HG03097 (cell line): Measurements from ENCODE around the gene PILRB.
"Not testable (repeated sequence)": the region's sequence is repeated elsewhere in the genome, so short reads cannot be mapped to it uniquely, and the experiment has no call there.

Source experiments
- ATAC-seq: cut with Tn5 transposase; IDR thresholded peaks from one replicate; pipeline ENCODE4 v1.9.1; 2021; ENCODE audit not compliant: unreplicated experiment, low FRiP score

The PILRB gene

GRCh38 chr7:100358027-100358856, at the start of gene PILRB:
PILRB (plus strand) TSS chr7:100358117; CDS start chr7:100358303, 186 bp downstream.
- no peak for ATAC-seq

DNA sequence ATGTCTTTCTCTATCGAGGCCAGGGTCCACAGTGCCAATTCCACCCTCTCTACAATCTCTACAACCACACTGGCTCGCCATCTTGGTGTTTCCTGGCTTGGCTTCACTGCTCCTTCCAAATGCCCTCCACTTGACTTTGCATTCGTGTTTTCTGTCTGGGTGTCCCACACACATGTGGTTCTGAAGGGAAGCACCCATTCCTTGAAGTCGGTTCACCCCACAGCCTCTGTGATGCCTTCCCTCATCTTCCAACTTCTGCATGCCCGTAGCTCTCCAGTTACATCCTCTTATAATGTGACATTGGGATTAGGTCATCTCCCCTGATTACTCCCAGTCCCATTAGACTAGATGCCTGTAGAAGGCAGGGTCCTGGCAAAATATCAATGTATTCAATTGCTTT, 39.6 kb upstream of the PILRB start:
- not testable (repeated sequence) for ATAC-seq

DNA sequence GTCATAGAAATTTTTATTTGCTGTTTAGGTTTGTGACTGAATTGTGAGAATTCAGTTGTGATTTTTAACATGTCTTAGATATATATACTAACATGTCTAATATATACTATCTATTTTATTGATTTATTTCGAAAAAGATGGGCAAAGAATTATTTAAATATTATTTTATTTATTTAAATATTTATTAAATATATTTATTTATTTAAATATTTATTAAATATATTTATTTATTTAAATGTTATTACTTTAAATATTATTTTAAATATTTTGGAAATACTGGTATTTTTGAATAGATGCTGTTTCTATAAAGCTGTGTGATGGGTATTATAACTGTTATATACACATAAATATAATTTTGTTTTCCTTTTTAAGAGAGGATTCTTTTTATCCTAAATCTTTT, 36.3 kb upstream of the PILRB start:
- ATAC-seq: not testable (repeated sequence)

GRCh38 chr7:100324194-100324593, 33.7 kb upstream of the PILRB start:
- not testable (repeated sequence) for ATAC-seq

- not testable (repeated sequence) for ATAC-seq
These were observed 32.2 kb upstream of the PILRB start for GRCh38 chr7:100325671-100326070.

- ATAC-seq: not testable (repeated sequence)
These were observed 31.0 kb upstream of the PILRB start for GRCh38 chr7:100326914-100327313.

GRCh38 chr7:100335566-100336466, 22.1 kb upstream of the PILRB start:
- ATAC-seq: peak; percentile 97

- not testable (repeated sequence) for ATAC-seq
These were observed 19.7 kb upstream of the PILRB start for GRCh38 chr7:100338083-100338696.

GRCh38 chr7:100341286-100341685, 16.6 kb upstream of the PILRB start:
- not testable (repeated sequence) for ATAC-seq

DNA sequence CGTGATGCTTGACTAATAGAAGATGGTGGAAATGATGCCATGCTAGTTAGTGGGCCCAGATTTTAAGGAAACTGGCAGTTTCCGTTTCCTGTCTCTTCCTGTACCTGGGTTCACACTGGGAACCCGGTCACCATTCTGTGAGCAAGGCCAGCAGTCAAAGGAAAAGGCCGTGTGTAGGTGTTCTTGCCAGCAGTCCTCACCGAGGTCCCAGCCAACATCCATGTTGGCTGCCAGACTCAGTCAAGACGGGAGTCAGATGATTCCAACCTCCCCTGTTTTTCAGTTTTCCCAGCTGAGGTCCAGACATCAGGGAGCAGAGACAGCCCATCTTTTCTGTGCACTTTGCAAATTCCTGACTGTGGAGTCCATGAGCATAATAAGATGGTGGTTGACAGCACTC, 15.2 kb upstream of the PILRB start:
- no peak for ATAC-seq

DNA sequence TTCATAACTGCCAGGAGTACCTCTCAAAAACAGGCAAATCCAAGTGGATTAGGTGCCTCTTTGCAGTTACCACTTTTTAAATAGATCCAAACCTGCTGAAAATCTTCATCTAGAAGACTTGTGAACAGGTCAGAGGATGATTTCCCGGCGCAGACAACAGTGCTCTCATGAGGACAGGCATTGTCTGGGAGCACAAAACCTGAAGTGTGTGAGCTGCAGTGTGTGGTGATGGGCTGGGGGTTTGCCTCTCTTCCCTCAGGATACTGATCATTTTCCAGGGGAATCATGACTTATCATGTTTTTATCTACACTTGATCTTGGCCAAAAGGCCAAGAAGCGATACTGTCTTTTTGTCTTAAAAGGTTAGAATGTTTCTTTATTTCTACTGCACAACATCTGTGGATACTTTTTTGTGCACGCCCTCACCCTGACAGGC, 13.8 kb upstream of the PILRB start:
- ATAC-seq: peak; percentile 10

DNA sequence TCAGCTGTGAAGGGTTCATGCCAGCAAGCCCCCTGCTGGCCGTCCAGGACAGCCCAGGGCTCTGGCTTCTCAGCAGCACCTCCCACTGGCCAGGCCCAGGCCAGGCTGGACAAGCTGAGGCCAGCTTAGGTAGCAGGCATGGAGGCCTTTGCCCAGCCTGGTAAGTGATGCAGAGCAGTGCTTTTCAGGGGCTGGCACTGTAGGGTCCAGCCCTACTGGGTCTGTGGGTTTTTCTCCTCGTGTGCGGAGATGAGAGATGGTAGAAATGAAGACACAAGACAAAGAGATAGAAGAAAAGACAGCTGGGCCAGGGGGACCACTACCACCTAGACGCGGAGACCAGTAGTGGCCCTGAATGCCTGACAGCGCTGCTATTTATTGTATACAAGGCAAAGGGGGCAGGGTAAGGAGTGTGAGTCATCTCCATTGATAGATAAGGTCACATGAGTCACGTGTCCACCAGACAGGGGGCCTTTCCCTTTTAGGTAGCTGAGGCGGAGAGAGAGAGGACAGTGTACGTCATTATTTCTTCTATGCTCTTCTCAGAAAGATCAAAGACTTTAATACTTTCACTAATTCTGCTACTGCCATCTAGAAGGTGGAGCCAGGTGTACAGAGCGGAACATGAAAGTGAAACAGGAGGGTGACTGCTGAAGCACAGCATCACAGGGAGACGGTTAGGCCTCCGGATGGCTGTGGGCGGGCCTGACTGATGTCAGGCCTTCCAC, 13.2 kb upstream of the PILRB start:
- peak; percentile 59 for ATAC-seq

- ATAC-seq: peak; percentile 20
These were observed 12.6 kb upstream of the PILRB start for GRCh38 chr7:100345288-100345672.

GRCh38 chr7:100346921-100347320, 11.0 kb upstream of the PILRB start:
- no peak for ATAC-seq

GRCh38 chr7:100348805-100349204, 9.1 kb upstream of the PILRB start:
- no peak for ATAC-seq

DNA sequence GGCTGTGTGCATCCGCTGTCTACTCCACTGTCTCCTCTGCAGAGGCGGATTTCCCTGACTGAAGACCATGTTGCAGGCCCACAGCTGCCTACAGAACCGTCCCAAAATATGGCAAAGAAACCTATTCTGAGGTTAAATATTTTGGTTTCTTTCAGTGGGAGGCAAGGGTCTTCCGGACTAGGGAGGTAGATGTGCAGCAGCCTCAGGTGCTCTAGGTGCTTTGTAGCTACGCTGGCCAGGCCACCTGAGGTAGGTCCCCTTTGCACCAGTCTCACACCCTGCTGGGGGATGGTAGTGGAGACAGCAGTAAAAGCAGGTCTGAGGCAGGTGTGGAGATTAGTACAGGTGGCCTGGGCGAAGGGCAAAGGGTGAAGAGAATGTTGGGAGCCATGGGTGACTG, 8.2 kb upstream of the PILRB start:
- no peak for ATAC-seq

- no peak for ATAC-seq
These were observed 6.3 kb upstream of the PILRB start for GRCh38 chr7:100351657-100352058.

GRCh38 chr7:100352230-100352781, 5.6 kb upstream of the PILRB start:
- ATAC-seq: not testable (repeated sequence)

- no peak for ATAC-seq
These were observed 4.8 kb upstream of the PILRB start for GRCh38 chr7:100352984-100353684.
